ENCODE data around the gene TP53I11. TPM values are rescaled to one million over a fixed set of nuclear protein-coding genes. Genes with fewer than 3 reads are reported as not detected.

TP53I11 gene
- total RNA-seq, 1 donor from 2014 or later: 6.8 TPM

- Histone ChIP-seq H3K9ac (ENCODE audit: low read depth in 1 of 3, low read length in 3 of 3) (no peak overlapping the region), H3K4me1 (ENCODE audit: control insufficient read depth in 3 of 3, insufficient read depth in 3 of 3, low read length in 3 of 3) (no peaks in the 10 kb centered on the region), H3K27ac (ENCODE audit: low read depth, low read length) (no peak overlapping the region), H3K36me3 (ENCODE audit: control insufficient read depth in 3 of 3, insufficient read depth in 3 of 3, low read length in 3 of 3) (no peaks in the 10 kb centered on the region), H3K27me3 (ENCODE audit: control insufficient read depth in 3 of 3, insufficient read depth in 3 of 3, low read length in 3 of 3) (no peaks in the 10 kb centered on the region), H3K9me3 (ENCODE audit: control insufficient read depth in 3 of 3, low read length in 3 of 3) (no peaks in the 10 kb centered on the region), H3K4me3 (ENCODE audit: low read length in 3 of 3) (no peak overlapping the region)
These were observed 19.6 kb upstream of the TP53I11 start for GRCh38 chr11:44970293-44970692.

- Histone ChIP-seq H3K36me3 (ENCODE audit: control insufficient read depth in 3 of 3, insufficient read depth in 3 of 3, low read length in 3 of 3) (no peaks in the 10 kb centered on the region), H3K27ac (ENCODE audit: low read depth, low read length) (no peak overlapping the region), H3K4me3 (ENCODE audit: low read length in 3 of 3) (no peak overlapping the region), H3K9ac (ENCODE audit: low read depth in 1 of 3, low read length in 3 of 3) (no peak overlapping the region), H3K9me3 (ENCODE audit: control insufficient read depth in 3 of 3, low read length in 3 of 3) (no peaks in the 10 kb centered on the region), H3K27me3 (ENCODE audit: control insufficient read depth in 3 of 3, insufficient read depth in 3 of 3, low read length in 3 of 3) (no peaks in the 10 kb centered on the region), H3K4me1 (ENCODE audit: control insufficient read depth in 3 of 3, insufficient read depth in 3 of 3, low read length in 3 of 3) (no peaks in the 10 kb centered on the region)
These were observed 19.1 kb upstream of the TP53I11 start for GRCh38 chr11:44969651-44970252.

GRCh38 chr11:44968510-44968909, 17.8 kb upstream of the TP53I11 start:
- Histone ChIP-seq H3K36me3 (ENCODE audit: control insufficient read depth in 3 of 3, insufficient read depth in 3 of 3, low read length in 3 of 3) (no peaks in the 10 kb centered on the region), H3K4me1 (ENCODE audit: control insufficient read depth in 3 of 3, insufficient read depth in 3 of 3, low read length in 3 of 3) (no peaks in the 10 kb centered on the region), H3K27ac (ENCODE audit: low read depth, low read length) (no peak overlapping the region), H3K9me3 (ENCODE audit: control insufficient read depth in 3 of 3, low read length in 3 of 3) (no peaks in the 10 kb centered on the region), H3K4me3 (ENCODE audit: low read length in 3 of 3) (no peak overlapping the region), H3K9ac (ENCODE audit: low read depth in 1 of 3, low read length in 3 of 3) (no peak overlapping the region), H3K27me3 (ENCODE audit: control insufficient read depth in 3 of 3, insufficient read depth in 3 of 3, low read length in 3 of 3) (no peaks in the 10 kb centered on the region)

GRCh38 chr11:44967930-44968496, 17.3 kb upstream of the TP53I11 start:
- H3K27me3 ChIP-seq (ENCODE audit: control insufficient read depth in 3 of 3, insufficient read depth in 3 of 3, low read length in 3 of 3): no peaks in the 10 kb centered on the region
- H3K9ac ChIP-seq (ENCODE audit: low read depth in 1 of 3, low read length in 3 of 3): no peak overlapping the region
- no peaks in the 10 kb centered on the region for H3K36me3 ChIP-seq (ENCODE audit: control insufficient read depth in 3 of 3, insufficient read depth in 3 of 3, low read length in 3 of 3)
- no peaks in the 10 kb centered on the region for H3K4me1 ChIP-seq (ENCODE audit: control insufficient read depth in 3 of 3, insufficient read depth in 3 of 3, low read length in 3 of 3)
- H3K4me3 ChIP-seq (ENCODE audit: low read length in 3 of 3): no peak overlapping the region
- no peaks in the 10 kb centered on the region for H3K9me3 ChIP-seq (ENCODE audit: control insufficient read depth in 3 of 3, low read length in 3 of 3)
- H3K27ac ChIP-seq (ENCODE audit: low read depth, low read length): no peak overlapping the region

- H3K27me3 ChIP-seq (ENCODE audit: control insufficient read depth in 3 of 3, insufficient read depth in 3 of 3, low read length in 3 of 3): no peaks in the 10 kb centered on the region
These were observed 16.0 kb upstream of the TP53I11 start for GRCh38 chr11:44966694-44967093.

GRCh38 chr11:44964526-44965209, 14.0 kb upstream of the TP53I11 start:
- Histone ChIP-seq H3K9me3 (ENCODE audit: control insufficient read depth in 3 of 3, low read length in 3 of 3) (no peaks in the 10 kb centered on the region), H3K36me3 (ENCODE audit: control insufficient read depth in 3 of 3, insufficient read depth in 3 of 3, low read length in 3 of 3) (no peaks in the 10 kb centered on the region), H3K9ac (ENCODE audit: low read depth in 1 of 3, low read length in 3 of 3) (peak overlapping the region in 1 of 3 donors; percentile 10)

More at GRCh38 chr11:44966694-44967093, 16.0 kb upstream of the TP53I11 start:
- H3K27ac ChIP-seq (ENCODE audit: low read depth, low read length): no peak overlapping the region
- no peak overlapping the region for H3K4me3 ChIP-seq (ENCODE audit: low read length in 3 of 3)
- no peaks in the 10 kb centered on the region for H3K36me3 ChIP-seq (ENCODE audit: control insufficient read depth in 3 of 3, insufficient read depth in 3 of 3, low read length in 3 of 3)
- H3K4me1 ChIP-seq (ENCODE audit: control insufficient read depth in 3 of 3, insufficient read depth in 3 of 3, low read length in 3 of 3): no peaks in the 10 kb centered on the region
- no peak overlapping the region for H3K9ac ChIP-seq (ENCODE audit: low read depth in 1 of 3, low read length in 3 of 3)
- no peaks in the 10 kb centered on the region for H3K9me3 ChIP-seq (ENCODE audit: control insufficient read depth in 3 of 3, low read length in 3 of 3)

GRCh38 chr11:44963948-44964347, 13.3 kb upstream of the TP53I11 start:
- Histone ChIP-seq H3K4me1 (ENCODE audit: control insufficient read depth in 3 of 3, insufficient read depth in 3 of 3, low read length in 3 of 3) (no peaks in the 10 kb centered on the region), H3K9ac (ENCODE audit: low read depth in 1 of 3, low read length in 3 of 3) (no peak overlapping the region), H3K4me3 (ENCODE audit: low read length in 3 of 3) (no peak overlapping the region), H3K27ac (ENCODE audit: low read depth, low read length) (no peak overlapping the region), H3K36me3 (ENCODE audit: control insufficient read depth in 3 of 3, insufficient read depth in 3 of 3, low read length in 3 of 3) (no peaks in the 10 kb centered on the region), H3K27me3 (ENCODE audit: control insufficient read depth in 3 of 3, insufficient read depth in 3 of 3, low read length in 3 of 3) (no peaks in the 10 kb centered on the region), H3K9me3 (ENCODE audit: control insufficient read depth in 3 of 3, low read length in 3 of 3) (no peaks in the 10 kb centered on the region)

More at GRCh38 chr11:44964526-44965209, 14.0 kb upstream of the TP53I11 start:
- no peaks in the 10 kb centered on the region for H3K4me1 ChIP-seq (ENCODE audit: control insufficient read depth in 3 of 3, insufficient read depth in 3 of 3, low read length in 3 of 3)
- no peaks in the 10 kb centered on the region for H3K27me3 ChIP-seq (ENCODE audit: control insufficient read depth in 3 of 3, insufficient read depth in 3 of 3, low read length in 3 of 3)
- no peak overlapping the region for H3K27ac ChIP-seq (ENCODE audit: low read depth, low read length)
- H3K4me3 ChIP-seq (ENCODE audit: low read length in 3 of 3): no peak overlapping the region

GRCh38 chr11:44963136-44963535, 12.5 kb upstream of the TP53I11 start:
- H3K27ac ChIP-seq (ENCODE audit: low read depth, low read length): no peak overlapping the region

GRCh38 chr11:44962464-44962863, 11.8 kb upstream of the TP53I11 start:
- Histone ChIP-seq H3K27me3 (ENCODE audit: control insufficient read depth in 3 of 3, insufficient read depth in 3 of 3, low read length in 3 of 3) (peaks cover 0 to 4% (median 0%) of the 10 kb centered on the region in 3 donors), H3K27ac (ENCODE audit: low read depth, low read length) (no peak overlapping the region), H3K4me3 (ENCODE audit: low read length in 3 of 3) (no peak overlapping the region), H3K9me3 (ENCODE audit: control insufficient read depth in 3 of 3, low read length in 3 of 3) (no peaks in the 10 kb centered on the region), H3K36me3 (ENCODE audit: control insufficient read depth in 3 of 3, insufficient read depth in 3 of 3, low read length in 3 of 3) (no peaks in the 10 kb centered on the region), H3K4me1 (ENCODE audit: control insufficient read depth in 3 of 3, insufficient read depth in 3 of 3, low read length in 3 of 3) (no peaks in the 10 kb centered on the region), H3K9ac (ENCODE audit: low read depth in 1 of 3, low read length in 3 of 3) (no peak overlapping the region)

More at GRCh38 chr11:44963136-44963535, 12.5 kb upstream of the TP53I11 start:
- H3K9ac ChIP-seq (ENCODE audit: low read depth in 1 of 3, low read length in 3 of 3): no peak overlapping the region
- H3K4me3 ChIP-seq (ENCODE audit: low read length in 3 of 3): no peak overlapping the region
- H3K36me3 ChIP-seq (ENCODE audit: control insufficient read depth in 3 of 3, insufficient read depth in 3 of 3, low read length in 3 of 3): no peaks in the 10 kb centered on the region
- no peaks in the 10 kb centered on the region for H3K4me1 ChIP-seq (ENCODE audit: control insufficient read depth in 3 of 3, insufficient read depth in 3 of 3, low read length in 3 of 3)
- no peaks in the 10 kb centered on the region for H3K27me3 ChIP-seq (ENCODE audit: control insufficient read depth in 3 of 3, insufficient read depth in 3 of 3, low read length in 3 of 3)
- no peaks in the 10 kb centered on the region for H3K9me3 ChIP-seq (ENCODE audit: control insufficient read depth in 3 of 3, low read length in 3 of 3)

- H3K4me1 ChIP-seq (ENCODE audit: control insufficient read depth in 3 of 3, insufficient read depth in 3 of 3, low read length in 3 of 3): peaks cover 4 to 7% (median 5%) of the 10 kb centered on the region in 3 donors
- no peak overlapping the region for H3K4me3 ChIP-seq (ENCODE audit: low read length in 3 of 3)
- peaks cover 4 to 16% (median 6%) of the 10 kb centered on the region in 3 donors for H3K27me3 ChIP-seq (ENCODE audit: control insufficient read depth in 3 of 3, insufficient read depth in 3 of 3, low read length in 3 of 3)
- no peaks in the 10 kb centered on the region for H3K36me3 ChIP-seq (ENCODE audit: control insufficient read depth in 3 of 3, insufficient read depth in 3 of 3, low read length in 3 of 3)
- H3K27ac ChIP-seq (ENCODE audit: low read depth, low read length): no peak overlapping the region
- H3K9ac ChIP-seq (ENCODE audit: low read depth in 1 of 3, low read length in 3 of 3): no peak overlapping the region
- H3K9me3 ChIP-seq (ENCODE audit: control insufficient read depth in 3 of 3, low read length in 3 of 3): no peaks in the 10 kb centered on the region
These were observed 9.6 kb upstream of the TP53I11 start for GRCh38 chr11:44960200-44960845.

Data from skeletal muscle tissue (tissue), 4 donors.